Endothelial cell of umbilical vein (primary cell): ENCODE measurements around the gene SNX19. TPM values are rescaled to one million over a fixed set of nuclear protein-coding genes. Genes with fewer than 3 reads are reported as not detected.

ENCODE experiments used
- BruUV-seq: library from RNA; stranded (reverse); fragments of 400-500 nt; replicated peaks from 2 replicates; lab custom pipeline; 2021; lab: Mats Ljungman, UMichigan
- CTCF ChIA-PET: fragments of 300-600, 350-600 bp; sonication (Branson Sonifier 250); formaldehyde crosslinking; loops from one replicate; lab custom pipeline; 2021; ENCODE audit warnings: antibody characterized with exemption, inconsistent platforms; lab: Charles Lee
- POLR2A ChIA-PET: fragments of 300-600, 350-600 bp; sonication (Branson Sonifier 250); formaldehyde crosslinking; loops from one replicate; lab custom pipeline; 2021; ENCODE audit warnings: antibody characterized with exemption, inconsistent platforms; lab: Charles Lee
- DNase-seq: peaks from one replicate; pipeline ENCODE4 v3.0.0-alpha.2; 2011; ENCODE audit warnings: low read depth, low spot score
- FAIRE-seq: peaks from 2 replicates; lab custom pipeline; 2011; peaks lifted over from hg19 to GRCh38; lab: Jason Lieb, UNC
- H2AFZ ChIP-seq: 2 replicates; pipeline ENCODE4 v1.6.0; 2012; ENCODE audit warnings: low read depth, low read length, control low read depth, inconsistent platforms
- H3K27ac ChIP-seq: 2 replicates; pipeline ENCODE4 v1.5.1; 2011; ENCODE audit warnings: low read depth, mild to moderate bottlenecking, control low read depth, low read length, moderate library complexity; ENCODE audit not compliant: insufficient read depth
- H3K27me3 ChIP-seq, 2 experiments: 2 replicates each; pipeline versions ENCODE4 v1.6.0 to v1.6.1; 2011; ENCODE audit warnings: low read length in 2 of 2, mixed read lengths in 1 of 2; ENCODE audit not compliant: control insufficient read depth in 2 of 2, insufficient read depth in 2 of 2
- H3K36me3 ChIP-seq, 2 experiments: 2 replicates in 1 of 2; 3 replicates in 1 of 2; pipeline ENCODE4 v1.5.1; 2011; ENCODE audit warnings: low read length in 2 of 2, mild to moderate bottlenecking in 1 of 2, moderate library complexity in 1 of 2; ENCODE audit not compliant: control insufficient read depth in 2 of 2, insufficient read depth in 2 of 2; ENCODE audit errors: extremely low read depth in 1 of 2
- H3K4me1 ChIP-seq: 3 replicates; pipeline ENCODE4 v1.5.1; 2011; ENCODE audit warnings: mild to moderate bottlenecking, low read length; ENCODE audit not compliant: control insufficient read depth, insufficient read depth; ENCODE audit errors: extremely low read depth
- H3K4me2 ChIP-seq: 2 replicates; pipeline ENCODE4 v1.6.1; 2011; ENCODE audit warnings: low read length, control low read depth, mixed read lengths; ENCODE audit not compliant: insufficient read depth
- H3K4me3 ChIP-seq, 3 experiments: fragments of 200-600 bp in 1 of 3; sonication (generic), shearing (Covaris generic) in 1 of 3; replicated peaks in 1 of 3; 2 replicates each; pipeline ENCODE4 v1.5.1; 2011 to 2016; ENCODE audit warnings: control low read depth in 3 of 3, low read length in 3 of 3, mild to moderate bottlenecking in 2 of 3, inconsistent platforms in 1 of 3, low read depth in 1 of 3, moderate library complexity in 1 of 3; ENCODE audit not compliant: insufficient read depth in 1 of 3
- H3K79me2 ChIP-seq: 2 replicates; pipeline ENCODE4 v1.6.0; 2012; ENCODE audit warnings: low read length, inconsistent platforms; ENCODE audit not compliant: control insufficient read depth, insufficient read depth
- H3K9ac ChIP-seq: replicated peaks from 2 replicates; pipeline ENCODE3; 2011; ENCODE audit warnings: low read length, control low read depth; ENCODE audit not compliant: insufficient read depth; ENCODE audit errors: extremely low read depth
- H3K9me1 ChIP-seq: replicated peaks from 3 replicates; pipeline ENCODE4 v1.6.0; 2011; ENCODE audit warnings: mild to moderate bottlenecking, low read length; ENCODE audit not compliant: control insufficient read depth, insufficient read depth; ENCODE audit errors: extremely low read depth
- H3K9me3 ChIP-seq: replicated peaks from 2 replicates; pipeline ENCODE4 v1.5.1; 2012; ENCODE audit warnings: low read length, inconsistent platforms; ENCODE audit not compliant: control insufficient read depth, insufficient read depth
- H4K20me1 ChIP-seq: replicated peaks from 2 replicates; pipeline ENCODE3; 2011; ENCODE audit warnings: mild to moderate bottlenecking, low read length; ENCODE audit not compliant: control insufficient read depth, insufficient read depth; ENCODE audit errors: extremely low read depth
- CTCF ChIP-seq, 2 donors: IDR thresholded peaks; 1 replicate in 1 of 2; 2 replicates in 1 of 2; pipeline ENCODE4 v1.5.1; 2011; ENCODE audit warnings: low read length in 2 of 2, mild to moderate bottlenecking in 2 of 2, moderate library complexity in 2 of 2, control low read depth in 1 of 2, inconsistent platforms in 1 of 2, low read depth in 1 of 2; ENCODE audit not compliant: insufficient read depth in 1 of 2; ENCODE audit errors: extremely low read depth in 1 of 2
- FOS ChIP-seq: IDR thresholded peaks from 2 replicates; pipeline ENCODE4 v1.6.1; 2011; ENCODE audit warnings: mild to moderate bottlenecking, low read length, moderate library complexity, borderline replicate concordance; ENCODE audit not compliant: insufficient read depth
- GATA2 ChIP-seq: IDR thresholded peaks from 2 replicates; pipeline ENCODE4 v1.7.0; 2011; ENCODE audit warnings: low read depth, mild to moderate bottlenecking, moderate library complexity, mixed read lengths, low read length; ENCODE audit not compliant: insufficient read length, insufficient read depth
- JUN ChIP-seq: IDR thresholded peaks from 2 replicates; pipeline ENCODE4 v1.6.1; 2011; ENCODE audit warnings: borderline replicate concordance, low read depth; ENCODE audit not compliant: insufficient read length, insufficient read depth
- MYC ChIP-seq: IDR thresholded peaks from one replicate; pipeline ENCODE4 v1.6.1; 2011; ENCODE audit warnings: mild to moderate bottlenecking, low read depth, low read length
- POLR2A ChIP-seq: IDR thresholded peaks from 2 replicates; pipeline ENCODE4 v1.6.1; 2012; ENCODE audit warnings: low read depth, mild to moderate bottlenecking, control low read depth, low read length
- POLR2AphosphoS5 ChIP-seq: IDR thresholded peaks from 2 replicates; pipeline ENCODE4 v1.6.1; 2012; ENCODE audit warnings: low read depth, mild to moderate bottlenecking, control low read depth, low read length, moderate library complexity; ENCODE audit not compliant: insufficient read depth
- dilution Hi-C: fragments of 300-500 bp; cut with MboI; formaldehyde crosslinking; loops from one replicate; pipeline ENCODE4 v1.15.0; 2019; ENCODE audit warnings: low sequenced_read_pairs; ENCODE audit not compliant: extremely low pct_ligation_motif_present
- intact Hi-C: fragments of 100-400 bp; cut with micrococcal nuclease; formaldehyde crosslinking; loops from one replicate; pipeline ENCODE4 v1.10.0; 2022
- polyA plus RNA-seq, 4 experiments: library from polyadenylated mRNA; depleted of rRNA in 3 of 4; stranded (reverse) in 3 of 4; unstranded in 1 of 4; fragments of >200 nt; gene quantifications; 2 replicates each; pipeline versions ENCODE4 v1.2.1 to v1.2.3, GENCODE V29; 2011 to 2012; ENCODE audit warnings: missing spikeins in 1 of 4
- total RNA-seq: library from RNA; stranded (reverse); gene quantifications from 2 replicates; pipeline ENCODE4 v1.2.3, GENCODE V29; 2021
- TF ChIP-seq, protein P1 (sequence below): IDR thresholded peaks from 2 replicates; pipeline ENCODE4 v1.6.1; 2011; ENCODE audit not compliant: insufficient read depth, insufficient read length

Gene SNX19
- total and polyA plus RNA-seq, 2 donors (not counting 3 experiments of a cell fraction or from before 2014, with no cell fraction given) = 37.4 to 49.8 TPM

DNA sequence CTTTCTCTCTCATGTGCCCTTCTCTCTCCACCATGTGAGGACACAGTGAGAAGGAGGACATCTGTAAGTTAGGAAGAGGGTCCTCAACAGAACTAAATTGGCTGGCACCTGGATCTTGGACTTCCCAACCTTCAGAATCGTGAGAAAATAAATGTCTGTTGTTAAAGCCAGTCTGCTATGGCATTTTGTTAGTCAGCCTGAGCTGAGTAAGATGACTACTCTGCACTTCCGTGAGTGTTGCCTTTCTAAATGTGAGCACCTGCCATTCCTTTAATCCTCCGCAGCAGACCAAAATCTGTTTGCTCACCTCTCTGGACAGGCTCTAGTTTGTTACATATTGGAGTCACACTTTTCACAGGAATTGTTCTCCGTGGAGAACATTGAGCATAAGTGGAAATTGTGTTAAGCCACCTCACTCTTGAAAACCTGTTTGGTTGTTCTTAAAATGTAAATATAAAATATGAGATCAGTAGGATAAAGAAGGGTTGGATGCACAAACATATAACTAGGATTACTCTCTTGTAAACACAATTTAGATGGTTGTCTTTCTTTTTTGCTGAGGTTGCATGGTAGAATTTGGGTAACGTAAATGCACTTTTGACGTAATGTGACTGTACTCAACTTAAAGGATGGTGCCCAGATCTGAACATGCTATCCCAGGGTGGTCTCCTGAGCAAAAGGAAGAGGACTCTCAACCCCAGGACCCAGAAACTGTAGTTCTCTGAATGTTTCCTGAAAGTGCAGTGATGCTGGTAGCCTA is 65.9 kb downstream of the SNX19 start:
- no TSS peak for BruUV-seq
- no peaks in the 10 kb centered on the region for H3K79me2 ChIP-seq
- H3K9me1 ChIP-seq = no peaks in the 10 kb centered on the region
- peaks cover 0 to 4% of the 10 kb centered on the region in 2 experiments for H3K27me3 ChIP-seq
- no peak for TF ChIP-seq JUN
- no peak for TF ChIP-seq CTCF (IDR thresholded peaks at IDR 0.05; ENCODE audit: extremely low read depth in 1 of 2, insufficient read depth in 1 of 2, low read depth in 1 of 2, low read length in 2 of 2)
- no peak for TF ChIP-seq FOS
- no peak for TF ChIP-seq MYC
- no peak for TF ChIP-seq GATA2
- no peak for TF ChIP-seq POLR2AphosphoS5
- TF ChIP-seq, protein P1, sequence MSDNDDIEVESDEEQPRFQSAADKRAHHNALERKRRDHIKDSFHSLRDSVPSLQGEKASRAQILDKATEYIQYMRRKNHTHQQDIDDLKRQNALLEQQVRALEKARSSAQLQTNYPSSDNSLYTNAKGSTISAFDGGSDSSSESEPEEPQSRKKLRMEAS = no peak
- no peak for TF ChIP-seq POLR2A
- ChIA-PET POLR2A (no interaction called here), CTCF (interaction anchor here (1.5 kb wide), 1 partner anchor 418 kb away, joined by 3 read pairs; no protein-coding TSS in a partner anchor)
- intact Hi-C loops (no loop called here), dilution Hi-C loops (loop anchor here (25.0 kb wide), 1 partner anchor 413 kb away; the partner anchor contains the start of genes ADAMTS15 and ADAMTS8)
- H3K36me3 ChIP-seq = no peaks in the 10 kb centered on the region
- no peak for FAIRE-seq
- no peak overlapping the region for H3K27ac ChIP-seq
- H3K4me1 ChIP-seq = no peaks in the 10 kb centered on the region
- H3K9ac ChIP-seq = no peak overlapping the region
- H4K20me1 ChIP-seq = no peaks in the 10 kb centered on the region
- H2AFZ ChIP-seq = no peak overlapping the region
- H3K4me2 ChIP-seq = no peak overlapping the region
- H3K4me3 ChIP-seq = no peak overlapping the region
- DNase-seq = no peak
- no peaks in the 10 kb centered on the region for H3K9me3 ChIP-seq
